GM21390 (cell line): ENCODE measurements around the gene CDKN2D.
"Not testable (repeated sequence)": the region's sequence is repeated elsewhere in the genome, so short reads cannot be mapped to it uniquely, and the experiment has no call there.

ENCODE experiments used
- ATAC-seq: cut with Tn5 transposase; IDR thresholded peaks from one replicate; pipeline ENCODE4 v1.9.1; 2021; ENCODE audit not compliant: unreplicated experiment

Gene CDKN2D

GRCh38 chr19:10552510-10553053 lies 16.2 kb downstream of the CDKN2D start:
- no peak for ATAC-seq

DNA sequence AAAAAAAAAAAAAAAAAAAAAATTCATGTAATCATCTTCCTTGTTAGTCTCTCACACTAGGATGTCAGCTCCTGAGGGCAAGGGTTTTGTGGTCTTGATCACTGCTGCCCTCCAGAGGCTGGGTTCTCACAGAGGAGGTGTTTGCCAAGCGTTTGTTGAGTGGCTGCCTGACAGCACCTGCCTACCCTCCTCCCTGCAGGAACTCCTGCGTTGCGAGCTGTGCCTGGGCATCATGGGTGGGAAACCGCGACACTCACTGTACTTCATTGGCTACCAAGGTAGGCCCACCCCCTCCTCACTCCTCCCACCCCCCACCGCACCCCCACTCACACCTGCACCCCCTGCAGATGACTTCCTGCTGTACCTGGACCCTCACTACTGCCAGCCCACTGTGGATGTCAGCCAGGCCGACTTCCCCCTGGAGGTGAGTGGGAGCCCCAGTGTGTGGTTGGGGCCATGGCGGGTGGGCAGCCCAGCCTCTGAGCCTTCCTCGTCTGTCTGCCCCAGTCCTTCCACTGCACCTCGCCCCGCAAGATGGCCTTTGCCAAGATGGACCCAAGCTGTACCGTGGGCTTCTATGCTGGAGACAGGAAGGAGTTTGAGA lies 17.0 kb downstream of the CDKN2D start:
- ATAC-seq: no peak

DNA sequence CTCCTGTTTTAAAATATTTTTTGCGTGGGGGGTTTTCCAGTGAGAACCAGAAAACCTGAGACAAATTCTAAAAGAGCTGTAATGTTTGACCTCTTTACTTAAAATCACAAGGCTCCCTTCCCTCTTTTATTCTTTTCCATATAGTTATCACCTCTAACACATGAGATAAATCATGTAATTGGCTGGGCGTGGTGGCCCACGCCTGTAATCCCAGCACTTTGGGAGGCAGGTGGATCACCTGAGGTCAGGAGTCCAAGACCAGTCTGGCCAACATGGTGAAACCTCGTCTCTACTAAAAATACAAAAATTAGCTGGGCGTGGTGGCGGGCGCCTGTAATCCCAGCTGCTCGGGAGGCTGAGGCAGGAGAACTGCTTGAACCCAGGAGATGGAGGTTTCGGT lies 17.8 kb downstream of the CDKN2D start:
- not testable (repeated sequence) for ATAC-seq

DNA sequence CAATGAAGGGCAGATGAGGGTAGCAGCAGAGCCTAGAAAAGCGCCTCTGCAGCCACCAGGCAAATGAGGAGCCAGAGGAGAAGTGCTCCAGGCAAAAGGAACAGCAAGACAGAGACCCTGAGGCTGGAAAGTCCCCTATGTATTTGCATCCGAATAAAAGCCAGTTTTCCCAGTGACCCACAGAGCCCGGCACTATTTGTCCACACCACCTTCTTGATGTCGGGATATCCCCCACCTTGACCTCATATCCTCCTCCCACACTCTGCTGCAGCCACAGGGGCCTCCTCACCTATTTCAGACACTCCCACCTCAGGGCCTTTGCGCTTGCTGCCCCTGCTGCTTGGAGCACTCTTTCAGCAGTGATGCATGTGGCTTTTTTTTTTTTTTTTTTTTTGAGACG lies 18.4 kb downstream of the CDKN2D start:
- ATAC-seq: no peak

DNA sequence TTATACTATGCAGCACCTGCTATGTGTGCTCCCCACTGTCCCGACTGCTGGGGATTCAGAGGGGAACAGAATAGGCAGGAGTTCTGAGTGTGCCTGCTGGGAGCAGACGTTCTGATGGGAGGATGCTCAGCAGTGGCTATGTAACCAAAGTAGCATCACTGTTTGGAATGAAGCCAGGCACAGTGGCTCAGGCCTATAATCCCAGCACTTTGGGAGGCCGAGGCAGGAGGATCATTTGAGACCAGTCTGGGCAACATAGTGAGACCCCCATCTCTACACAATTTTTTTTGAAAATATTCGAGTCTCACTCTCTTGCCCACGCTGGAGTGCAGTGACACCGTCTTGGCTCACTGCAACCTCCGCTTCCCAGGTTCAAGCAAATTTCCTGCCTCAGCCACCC lies 19.0 kb downstream of the CDKN2D start:
- no peak for ATAC-seq

DNA sequence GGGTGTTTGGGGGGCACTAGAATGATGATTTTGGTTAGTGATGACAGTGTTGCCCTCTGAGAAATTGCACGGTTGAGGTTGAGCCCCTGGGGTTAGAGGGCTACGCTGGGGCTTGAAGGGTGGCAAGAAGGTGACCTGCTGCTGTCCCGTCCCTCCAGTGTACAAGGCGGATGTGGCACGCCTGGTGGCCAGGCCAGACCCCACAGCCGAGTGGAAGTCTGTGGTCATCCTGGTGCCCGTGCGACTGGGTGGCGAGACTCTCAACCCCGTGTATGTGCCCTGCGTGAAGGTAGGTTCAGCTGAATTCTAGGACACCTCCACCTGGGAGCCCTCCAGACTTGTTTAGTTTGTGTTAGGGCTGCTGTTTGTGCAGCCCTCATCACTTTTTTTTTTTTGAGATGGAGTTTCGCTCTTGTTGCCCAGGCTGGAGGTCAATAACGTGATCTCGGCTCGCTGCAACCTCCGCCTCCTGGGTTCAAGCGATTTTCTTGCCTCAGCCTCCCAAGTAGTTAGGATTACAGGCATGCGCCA lies 20.0 kb downstream of the CDKN2D start:
- no peak for ATAC-seq

DNA sequence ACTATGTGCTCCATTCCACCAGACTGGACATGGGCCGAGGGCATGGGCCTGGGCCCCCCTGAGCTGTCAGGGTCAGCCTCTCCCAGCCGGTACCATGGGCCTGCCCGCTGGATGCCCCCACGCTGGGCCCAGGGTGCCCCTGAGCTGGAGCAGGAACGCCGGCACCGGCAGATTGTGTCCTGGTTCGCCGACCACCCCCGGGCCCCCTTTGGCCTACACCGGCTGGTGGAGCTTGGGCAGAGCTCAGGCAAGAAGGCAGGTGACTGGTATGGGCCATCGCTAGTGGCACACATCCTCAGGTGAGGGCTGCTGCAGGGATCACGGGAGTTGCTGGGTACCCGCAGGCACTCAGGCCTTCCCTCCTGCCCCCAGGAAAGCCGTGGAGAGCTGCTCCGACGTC lies 22.0 kb downstream of the CDKN2D start:
- no peak for ATAC-seq

DNA sequence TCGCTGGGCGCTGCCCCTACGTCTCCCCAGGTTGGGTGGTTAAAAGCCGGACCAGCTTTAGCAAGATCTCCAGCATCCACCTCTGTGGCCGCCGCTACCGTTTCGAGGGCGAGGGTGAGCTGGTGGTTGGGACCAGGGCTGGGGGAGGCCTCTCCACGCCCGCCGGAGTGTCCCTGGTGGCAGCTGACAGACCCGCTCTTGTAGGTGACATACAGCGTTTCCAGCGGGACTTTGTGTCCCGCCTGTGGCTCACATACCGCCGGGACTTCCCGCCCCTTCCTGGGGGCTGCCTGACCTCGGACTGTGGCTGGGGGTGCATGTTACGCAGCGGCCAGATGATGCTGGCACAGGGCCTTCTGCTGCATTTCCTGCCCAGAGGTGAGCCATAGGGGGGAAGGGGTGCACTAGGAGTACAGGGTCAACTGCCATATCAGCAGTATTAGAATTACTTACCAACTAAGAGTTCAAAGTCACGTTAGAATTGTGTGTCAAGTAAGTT lies 24.0 kb downstream of the CDKN2D start:
- no peak for ATAC-seq

DNA sequence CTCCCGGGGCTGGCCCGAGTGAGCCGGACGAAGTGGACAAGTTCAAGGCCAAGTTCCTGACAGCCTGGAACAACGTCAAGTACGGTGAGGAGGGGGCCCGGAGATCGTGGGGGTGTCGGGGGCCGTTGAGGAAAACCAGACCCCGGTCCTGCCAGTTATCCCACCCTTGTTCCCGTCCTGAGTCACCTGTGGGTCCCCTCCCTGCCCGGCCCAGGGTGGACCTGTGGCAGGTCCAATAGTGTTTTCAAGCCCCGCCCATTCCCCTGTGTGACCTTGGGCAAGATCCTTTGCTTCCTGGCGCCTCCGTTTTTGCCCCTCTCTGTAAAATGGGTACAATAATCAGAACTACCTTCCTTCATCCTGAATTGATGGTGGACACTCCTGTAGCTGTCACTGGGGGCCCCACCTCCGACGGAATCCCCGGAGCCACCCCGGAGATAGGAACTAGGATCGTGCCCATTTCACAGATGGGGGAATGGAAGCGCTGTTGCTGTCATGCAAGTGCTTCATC lies 24.5 kb downstream of the CDKN2D start:
- ATAC-seq: no peak

DNA sequence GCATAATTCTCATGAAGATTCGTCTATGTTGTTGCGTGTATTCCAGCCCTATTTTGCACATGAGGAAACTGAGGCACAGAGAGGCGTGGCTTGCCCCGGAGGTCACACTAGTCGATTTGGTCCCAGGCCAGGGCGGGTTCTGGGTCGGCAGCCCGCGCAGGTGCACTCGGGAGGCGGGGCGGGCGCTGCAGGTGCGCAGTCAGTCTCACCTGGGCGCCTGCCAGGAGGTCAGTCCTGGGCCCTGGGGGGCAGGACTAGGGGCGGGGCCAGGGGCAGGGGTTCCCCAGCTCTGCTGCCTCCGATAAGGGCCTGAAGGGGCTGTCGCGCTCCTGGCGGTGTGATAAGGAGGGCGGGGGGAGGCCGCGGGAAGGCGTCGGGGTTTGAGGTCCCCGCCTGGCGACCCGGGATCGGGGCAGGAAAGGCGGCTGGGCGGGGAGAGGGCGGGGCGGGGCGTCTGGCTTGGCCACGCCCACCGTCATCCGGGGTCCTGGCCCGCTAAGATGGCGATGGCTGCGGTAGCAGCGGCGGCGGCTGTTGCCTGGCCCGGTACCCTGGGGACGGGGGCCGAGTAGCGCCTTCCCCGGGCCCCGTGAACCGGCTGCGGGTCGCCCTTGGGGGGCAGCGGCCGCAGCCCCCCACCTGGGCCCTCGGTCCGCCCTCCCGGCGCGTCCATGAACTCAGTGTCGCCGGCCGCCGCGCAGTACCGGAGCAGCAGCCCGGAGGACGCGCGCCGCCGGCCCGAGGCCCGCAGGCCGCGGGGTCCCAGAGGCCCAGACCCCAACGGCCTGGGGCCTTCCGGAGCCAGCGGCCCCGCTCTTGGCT lies 25.1 kb downstream of the CDKN2D start, which contains the start of gene ATG4D:
Gene ATG4D, plus strand, starts transcription at position 485 of the 822 bp plus-strand sequence. Its CDS starts 187 bp downstream, at position 672.
- ATAC-seq: peak; percentile 77

GRCh38 chr19:10543059-10543419 lies 25.7 kb downstream of the CDKN2D start:
- ATAC-seq: no peak

- ATAC-seq: not testable (repeated sequence)
These were observed 29.8 kb downstream of the CDKN2D start for GRCh38 chr19:10539016-10539415.

- no peak for ATAC-seq
These were observed 30.4 kb downstream of the CDKN2D start for GRCh38 chr19:10538204-10538983.

DNA sequence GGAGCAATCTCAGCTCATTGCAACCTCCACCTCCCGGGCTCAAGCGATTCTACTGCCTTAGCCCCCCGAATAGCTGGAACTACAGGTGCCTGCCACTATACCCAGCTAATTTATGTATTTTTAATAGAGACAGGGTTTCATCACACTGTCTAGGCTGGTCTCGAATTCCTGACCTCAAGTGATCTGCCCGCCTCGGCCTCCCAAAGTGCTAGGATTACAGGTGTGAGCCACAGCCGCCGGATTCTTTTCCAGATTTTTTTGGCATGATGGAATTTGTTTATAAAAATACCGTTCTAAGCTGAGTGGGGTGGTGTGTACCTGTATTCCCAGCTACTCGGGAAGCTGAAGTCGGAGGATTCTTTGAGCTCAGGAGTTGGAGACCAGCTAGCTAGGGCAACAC lies 31.1 kb downstream of the CDKN2D start:
- ATAC-seq: no peak

DNA sequence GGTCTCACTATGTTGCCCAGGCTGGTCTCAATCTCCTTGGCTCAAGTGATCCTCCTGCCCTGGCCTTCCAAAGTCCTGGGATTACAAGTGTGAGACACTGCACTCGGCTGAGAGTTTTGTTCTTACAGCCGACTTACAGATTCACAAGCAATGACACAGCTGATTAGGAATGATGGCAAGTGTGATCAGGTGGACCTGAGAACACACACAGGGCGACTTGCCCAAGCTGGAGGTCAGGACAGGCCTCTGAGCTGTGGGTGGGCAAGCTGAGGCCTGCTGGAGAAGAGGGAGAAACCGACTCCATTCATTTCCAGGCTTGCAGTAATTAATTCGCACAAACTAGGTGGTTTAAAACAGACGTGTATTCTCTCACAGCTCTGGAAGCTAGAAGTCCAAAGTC lies 33.2 kb downstream of the CDKN2D start:
- no peak for ATAC-seq

DNA sequence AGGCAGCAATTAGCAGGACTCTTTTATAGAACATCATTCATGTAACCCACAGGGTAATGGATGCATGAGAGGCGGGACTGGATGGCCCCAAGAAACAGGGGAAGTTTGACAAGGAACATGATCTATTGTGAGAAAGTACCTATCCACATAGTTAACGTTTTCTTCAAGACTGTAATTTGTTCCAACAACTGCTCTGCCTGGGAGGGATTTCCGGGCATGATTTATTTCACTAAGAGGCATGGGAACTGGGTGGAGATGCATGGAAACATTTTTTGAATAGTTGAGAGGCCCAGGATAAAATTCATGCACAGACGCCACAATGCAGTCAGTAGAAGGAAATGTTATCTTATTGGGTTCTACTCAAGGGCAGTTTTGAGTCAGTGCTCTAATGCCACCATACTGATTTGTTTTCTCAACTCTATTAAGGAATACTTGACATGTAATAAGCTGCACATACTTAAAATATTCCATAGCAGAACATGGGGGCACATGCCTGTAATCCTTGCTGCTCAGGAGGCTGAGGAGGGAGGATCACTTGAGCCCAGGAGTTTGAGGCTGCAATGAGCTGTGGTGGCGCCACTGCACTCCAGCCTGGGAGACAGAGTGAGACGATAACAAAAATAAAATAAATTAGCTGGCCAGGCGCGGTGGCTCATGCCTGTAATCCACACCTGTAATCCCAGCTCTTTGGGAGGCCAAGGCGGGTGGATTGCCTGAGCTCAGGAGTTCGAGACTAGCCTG lies 35.0 kb downstream of the CDKN2D start:
- ATAC-seq: no peak

- no peak for ATAC-seq
These were observed 36.3 kb downstream of the CDKN2D start for GRCh38 chr19:10532457-10532856.

GRCh38 chr19:10526887-10527286 lies 41.9 kb downstream of the CDKN2D start:
- not testable (repeated sequence) for ATAC-seq

DNA sequence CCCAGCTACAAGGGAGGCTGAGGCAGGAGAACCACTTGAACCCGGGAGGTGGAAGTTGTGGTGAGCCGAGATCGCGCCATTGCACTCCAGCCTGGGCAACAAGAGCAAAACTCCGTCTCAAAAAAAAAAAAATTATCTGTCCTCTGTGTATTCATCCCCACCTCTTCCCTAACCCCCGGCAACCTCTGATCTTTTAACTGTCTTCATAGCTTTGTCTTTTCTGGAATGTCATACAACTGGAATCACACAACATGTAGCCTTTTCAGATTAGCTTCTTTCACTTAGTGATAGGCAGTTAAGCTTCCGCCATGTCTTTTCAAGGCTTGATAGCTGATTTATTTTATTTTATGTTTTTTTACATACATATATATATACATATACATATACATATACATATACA lies 43.1 kb downstream of the CDKN2D start:
- ATAC-seq: no peak

DNA sequence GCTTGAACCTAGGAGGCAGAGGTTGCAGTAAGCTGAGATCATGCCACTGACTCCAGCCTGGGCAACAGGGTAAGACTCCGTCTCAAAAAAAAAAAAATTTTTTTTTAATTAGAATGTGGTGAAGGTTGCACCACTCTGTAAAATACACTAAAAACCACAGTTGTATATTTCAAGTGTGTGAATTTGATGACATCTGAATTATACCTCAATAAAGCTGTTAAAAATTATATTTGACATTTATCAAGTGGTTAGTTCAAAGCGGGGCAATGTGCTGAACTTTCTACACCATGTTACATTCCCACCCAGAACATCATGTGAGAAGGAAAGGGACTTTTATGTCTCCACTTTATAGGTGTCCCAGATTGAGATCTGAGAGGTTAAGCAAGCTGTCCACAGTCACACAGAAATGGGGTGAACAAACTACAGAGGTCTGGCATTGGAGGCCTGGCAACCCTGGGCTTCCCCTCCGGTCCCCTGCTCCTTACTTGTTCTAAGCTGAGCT lies 45.6 kb downstream of the CDKN2D start:
- ATAC-seq: no peak
